ENCODE measurements around the gene C11orf65. TPM values are rescaled to one million over a fixed set of nuclear protein-coding genes. Genes with fewer than 3 reads are reported as not detected.

Gene C11orf65
- total and polyA plus RNA-seq, 4 donors: 0.33 to 1.2 (median 0.68) TPM

DNA sequence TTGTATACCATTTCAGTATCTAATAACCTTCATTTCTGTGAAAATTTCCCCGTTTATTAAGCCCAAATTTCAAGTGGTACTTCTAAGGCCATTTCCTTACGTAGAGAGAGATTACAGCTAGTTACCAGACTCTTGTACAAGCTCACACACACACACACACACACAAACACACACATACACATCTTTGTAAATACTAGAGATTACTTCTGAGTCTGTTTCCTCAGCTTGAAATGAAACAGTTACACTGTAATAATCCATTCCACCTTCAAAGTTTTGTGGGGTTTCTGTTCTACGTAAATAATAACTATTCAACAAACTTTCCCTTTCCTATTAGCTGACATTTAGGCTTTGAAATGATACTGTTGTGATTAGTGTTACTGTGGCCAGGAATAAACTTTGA, 24.6 kb upstream of the C11orf65 start:
- Histone ChIP-seq H3K9me3 (ENCODE audit: control insufficient read depth in 4 of 4, low read length in 3 of 4) (no peaks in the 10 kb centered on the region), H3K4me3 (ENCODE audit: low read depth in 1 of 3, low read length in 3 of 3) (no peak overlapping the region), H3K27ac (ENCODE audit: low read depth in 1 of 2, low read length in 2 of 2) (no peak overlapping the region), H3K9ac (ENCODE audit: low read depth in 1 of 2, low read length in 2 of 2) (no peak overlapping the region), H3K27me3 (ENCODE audit: control insufficient read depth in 4 of 4, insufficient read depth in 4 of 4, low read length in 3 of 4) (no peaks in the 10 kb centered on the region), H3K4me1 (ENCODE audit: control insufficient read depth in 4 of 4, insufficient read depth in 4 of 4, low read length in 3 of 4) (peaks cover 0 to 4% (median 2%) of the 10 kb centered on the region in 4 donors), H3K36me3 (ENCODE audit: control insufficient read depth in 4 of 4, insufficient read depth in 3 of 4, low read depth in 1 of 4, low read length in 3 of 4) (peaks cover 2 to 10% (median 4%) of the 10 kb centered on the region in 4 donors)
- TF ChIP-seq HNF4G (IDR thresholded peaks at IDR 0.05) (no peak), FOXA1 (IDR thresholded peaks at IDR 0.05) (no peak), ATF3 (IDR thresholded peaks at IDR 0.05) (no peak), FOXA2 (IDR thresholded peaks at IDR 0.05) (no peak), GABPA (IDR thresholded peaks at IDR 0.05 in 1 of 2, conservative IDR thresholded peaks at IDR 0.05 in 1 of 2) (no peak), CTCF (IDR thresholded peaks at IDR 0.05; ENCODE audit: low read depth, low read length, missing input control) (no peak), YY1 (IDR thresholded peaks at IDR 0.05) (no peak), NR2F2 (IDR thresholded peaks at IDR 0.05) (no peak), RXRA (IDR thresholded peaks at IDR 0.05) (no peak)
- TF ChIP-seq, protein P1, sequence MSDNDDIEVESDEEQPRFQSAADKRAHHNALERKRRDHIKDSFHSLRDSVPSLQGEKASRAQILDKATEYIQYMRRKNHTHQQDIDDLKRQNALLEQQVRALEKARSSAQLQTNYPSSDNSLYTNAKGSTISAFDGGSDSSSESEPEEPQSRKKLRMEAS (IDR thresholded peaks at IDR 0.05): no peak
- TF ChIP-seq, protein P2, sequence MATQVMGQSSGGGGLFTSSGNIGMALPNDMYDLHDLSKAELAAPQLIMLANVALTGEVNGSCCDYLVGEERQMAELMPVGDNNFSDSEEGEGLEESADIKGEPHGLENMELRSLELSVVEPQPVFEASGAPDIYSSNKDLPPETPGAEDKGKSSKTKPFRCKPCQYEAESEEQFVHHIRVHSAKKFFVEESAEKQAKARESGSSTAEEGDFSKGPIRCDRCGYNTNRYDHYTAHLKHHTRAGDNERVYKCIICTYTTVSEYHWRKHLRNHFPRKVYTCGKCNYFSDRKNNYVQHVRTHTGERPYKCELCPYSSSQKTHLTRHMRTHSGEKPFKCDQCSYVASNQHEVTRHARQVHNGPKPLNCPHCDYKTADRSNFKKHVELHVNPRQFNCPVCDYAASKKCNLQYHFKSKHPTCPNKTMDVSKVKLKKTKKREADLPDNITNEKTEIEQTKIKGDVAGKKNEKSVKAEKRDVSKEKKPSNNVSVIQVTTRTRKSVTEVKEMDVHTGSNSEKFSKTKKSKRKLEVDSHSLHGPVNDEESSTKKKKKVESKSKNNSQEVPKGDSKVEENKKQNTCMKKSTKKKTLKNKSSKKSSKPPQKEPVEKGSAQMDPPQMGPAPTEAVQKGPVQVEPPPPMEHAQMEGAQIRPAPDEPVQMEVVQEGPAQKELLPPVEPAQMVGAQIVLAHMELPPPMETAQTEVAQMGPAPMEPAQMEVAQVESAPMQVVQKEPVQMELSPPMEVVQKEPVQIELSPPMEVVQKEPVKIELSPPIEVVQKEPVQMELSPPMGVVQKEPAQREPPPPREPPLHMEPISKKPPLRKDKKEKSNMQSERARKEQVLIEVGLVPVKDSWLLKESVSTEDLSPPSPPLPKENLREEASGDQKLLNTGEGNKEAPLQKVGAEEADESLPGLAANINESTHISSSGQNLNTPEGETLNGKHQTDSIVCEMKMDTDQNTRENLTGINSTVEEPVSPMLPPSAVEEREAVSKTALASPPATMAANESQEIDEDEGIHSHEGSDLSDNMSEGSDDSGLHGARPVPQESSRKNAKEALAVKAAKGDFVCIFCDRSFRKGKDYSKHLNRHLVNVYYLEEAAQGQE (IDR thresholded peaks at IDR 0.05): no peak
- DNase-seq (ENCODE audit: low spot score): no peak
- whole genome bisulfite sequencing: 94% methylated on average over 3 of the region's 3 CpGs

GRCh38 chr11:108486828-108487227, 19.5 kb upstream of the C11orf65 start:
- H3K4me1 ChIP-seq (ENCODE audit: control insufficient read depth in 4 of 4, insufficient read depth in 4 of 4, low read length in 3 of 4): no peaks in the 10 kb centered on the region
- no peak overlapping the region for H3K4me3 ChIP-seq (ENCODE audit: low read depth in 1 of 3, low read length in 3 of 3)
- peaks cover 5 to 26% (median 21%) of the 10 kb centered on the region in 4 donors for H3K36me3 ChIP-seq (ENCODE audit: control insufficient read depth in 4 of 4, insufficient read depth in 3 of 4, low read depth in 1 of 4, low read length in 3 of 4)
- no peak overlapping the region for H3K9ac ChIP-seq (ENCODE audit: low read depth in 1 of 2, low read length in 2 of 2)
- H3K27ac ChIP-seq (ENCODE audit: low read depth in 1 of 2, low read length in 2 of 2): no peak overlapping the region
- TF ChIP-seq RXRA (IDR thresholded peaks at IDR 0.05): no peak
- no peak for TF ChIP-seq TAF1 (conservative IDR thresholded peaks at IDR 0.05)
- no peak for TF ChIP-seq EGR1 (IDR thresholded peaks at IDR 0.05; ENCODE audit: low read depth in 2 of 2)
- TF ChIP-seq YY1 (IDR thresholded peaks at IDR 0.05): no peak
- TF ChIP-seq, protein P1 (IDR thresholded peaks at IDR 0.05): no peak
- no peak for TF ChIP-seq GABPA (IDR thresholded peaks at IDR 0.05 in 1 of 2, conservative IDR thresholded peaks at IDR 0.05 in 1 of 2)
- no peak for TF ChIP-seq ATF3 (IDR thresholded peaks at IDR 0.05)
- TF ChIP-seq CTCF (IDR thresholded peaks at IDR 0.05; ENCODE audit: low read depth, low read length, missing input control): no peak
- TF ChIP-seq NR2F2 (IDR thresholded peaks at IDR 0.05): no peak
- no peak for TF ChIP-seq SP1 (IDR thresholded peaks at IDR 0.05)
- TF ChIP-seq, protein P3, sequence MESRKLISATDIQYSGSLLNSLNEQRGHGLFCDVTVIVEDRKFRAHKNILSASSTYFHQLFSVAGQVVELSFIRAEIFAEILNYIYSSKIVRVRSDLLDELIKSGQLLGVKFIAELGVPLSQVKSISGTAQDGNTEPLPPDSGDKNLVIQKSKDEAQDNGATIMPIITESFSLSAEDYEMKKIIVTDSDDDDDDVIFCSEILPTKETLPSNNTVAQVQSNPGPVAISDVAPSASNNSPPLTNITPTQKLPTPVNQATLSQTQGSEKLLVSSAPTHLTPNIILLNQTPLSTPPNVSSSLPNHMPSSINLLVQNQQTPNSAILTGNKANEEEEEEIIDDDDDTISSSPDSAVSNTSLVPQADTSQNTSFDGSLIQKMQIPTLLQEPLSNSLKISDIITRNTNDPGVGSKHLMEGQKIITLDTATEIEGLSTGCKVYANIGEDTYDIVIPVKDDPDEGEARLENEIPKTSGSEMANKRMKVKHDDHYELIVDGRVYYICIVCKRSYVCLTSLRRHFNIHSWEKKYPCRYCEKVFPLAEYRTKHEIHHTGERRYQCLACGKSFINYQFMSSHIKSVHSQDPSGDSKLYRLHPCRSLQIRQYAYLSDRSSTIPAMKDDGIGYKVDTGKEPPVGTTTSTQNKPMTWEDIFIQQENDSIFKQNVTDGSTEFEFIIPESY (IDR thresholded peaks at IDR 0.05): no peak
- no peak for TF ChIP-seq HNF4G (IDR thresholded peaks at IDR 0.05)
- no peak for TF ChIP-seq HNF4A (conservative IDR thresholded peaks at IDR 0.05)
- 96% methylated on average over 3 of the region's 3 CpGs for WGBS
- no peaks in the 10 kb centered on the region for H3K9me3 ChIP-seq (ENCODE audit: control insufficient read depth in 4 of 4, low read length in 3 of 4)
- DNase-seq (ENCODE audit: low spot score): no peak
- no peaks in the 10 kb centered on the region for H3K27me3 ChIP-seq (ENCODE audit: control insufficient read depth in 4 of 4, insufficient read depth in 4 of 4, low read length in 3 of 4)
